ENCODE measurements around the gene TTC7B.

- TF ChIP-seq POLR2A (IDR thresholded peaks at IDR 0.05) = no peak
- TF ChIP-seq, protein P1, sequence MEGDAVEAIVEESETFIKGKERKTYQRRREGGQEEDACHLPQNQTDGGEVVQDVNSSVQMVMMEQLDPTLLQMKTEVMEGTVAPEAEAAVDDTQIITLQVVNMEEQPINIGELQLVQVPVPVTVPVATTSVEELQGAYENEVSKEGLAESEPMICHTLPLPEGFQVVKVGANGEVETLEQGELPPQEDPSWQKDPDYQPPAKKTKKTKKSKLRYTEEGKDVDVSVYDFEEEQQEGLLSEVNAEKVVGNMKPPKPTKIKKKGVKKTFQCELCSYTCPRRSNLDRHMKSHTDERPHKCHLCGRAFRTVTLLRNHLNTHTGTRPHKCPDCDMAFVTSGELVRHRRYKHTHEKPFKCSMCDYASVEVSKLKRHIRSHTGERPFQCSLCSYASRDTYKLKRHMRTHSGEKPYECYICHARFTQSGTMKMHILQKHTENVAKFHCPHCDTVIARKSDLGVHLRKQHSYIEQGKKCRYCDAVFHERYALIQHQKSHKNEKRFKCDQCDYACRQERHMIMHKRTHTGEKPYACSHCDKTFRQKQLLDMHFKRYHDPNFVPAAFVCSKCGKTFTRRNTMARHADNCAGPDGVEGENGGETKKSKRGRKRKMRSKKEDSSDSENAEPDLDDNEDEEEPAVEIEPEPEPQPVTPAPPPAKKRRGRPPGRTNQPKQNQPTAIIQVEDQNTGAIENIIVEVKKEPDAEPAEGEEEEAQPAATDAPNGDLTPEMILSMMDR (IDR thresholded peaks at IDR 0.05) = no peak
Measured at GRCh38 chr14:90483117-90483516, 333.1 kb downstream of the TTC7B start.
